K562 (cell line): ENCODE data around the gene C22orf39. TPM values are rescaled to one million over a fixed set of nuclear protein-coding genes. Genes with fewer than 3 reads are reported as not detected.
A peak's percentile ranks its signal among the peaks of the same experiment; 100 is the strongest.

Experiments
- CHD1 ChIP-seq: fragments of 200-600 bp; sonication (generic); IDR thresholded peaks from one replicate; pipeline ENCODE4 v1.6.1; 2012; ENCODE audit warnings: mild to moderate bottlenecking, moderate library complexity, low read length, inconsistent platforms
- EP300 ChIP-seq: IDR thresholded peaks from 2 replicates; pipeline ENCODE4 v1.6.1; 2012; ENCODE audit warnings: low read length, improper control_type of control experiment
- polyA plus RNA-seq, 8 experiments: library from polyadenylated mRNA; depleted of rRNA in 4 of 8; stranded (reverse) in 5 of 8; unstranded in 3 of 8; fragments of >200 nt; fragmentation: Nextera tagmentation in 2 of 8; fragmentation: Illumina TruSeq in 1 of 8; extraction: Ambion mirVana in 2 of 8; extraction: Trizol in 1 of 8; gene quantifications; 2 replicates each; pipeline versions ENCODE4 v1.2.1 to v1.2.3, GENCODE V29; 2011 to 2014; ENCODE audit warnings: inconsistent platforms in 1 of 8, missing spikeins in 1 of 8
- total RNA-seq, 7 experiments: library from RNA; depleted of rRNA in 6 of 7; stranded (reverse); fragments of >200 nt in 6 of 7; fragmentation: Illumina TruSeq in 2 of 7; extraction: Trizol in 2 of 7; gene quantifications; 2 replicates each; pipeline versions ENCODE4 v1.2.1 to v1.2.3, GENCODE V29; 2011 to 2021; ENCODE audit warnings: low replicate concordance in 1 of 7
- TF ChIP-seq, protein P1 (sequence below): fragments of 450-650 bp; IDR thresholded peaks from 2 replicates; pipeline ENCODE4 v1.6.1; 2014; ENCODE audit warnings: low read depth, mild to moderate bottlenecking, moderate library complexity, borderline replicate concordance
- TF ChIP-seq, protein P2 (sequence below): sonication (generic); IDR thresholded peaks from 2 replicates; pipeline ENCODE4 v1.6.1; 2016
- TF ChIP-seq, protein P3 (sequence below): fragments of 200-800 bp; sonication (Bioruptor generic); IDR thresholded peaks from 2 replicates; pipeline ENCODE4 v1.6.1; 2017; ENCODE audit warnings: missing genetic modification characterization, missing compliant biosample characterization
- TF ChIP-seq, protein P4 (sequence below): sonication (generic); formaldehyde crosslinking; IDR thresholded peaks from 2 replicates; pipeline ENCODE4 v1.9.0; 2022; ENCODE audit warnings: mild to moderate bottlenecking, missing genetic modification reagents

The C22orf39 gene
- total and polyA plus RNA-seq, 9 of the 15 experiments (the other 6 are each of a cell fraction or from before 2014, with no cell fraction given): 20.4 to 139 (median 66.8) TPM

DNA sequence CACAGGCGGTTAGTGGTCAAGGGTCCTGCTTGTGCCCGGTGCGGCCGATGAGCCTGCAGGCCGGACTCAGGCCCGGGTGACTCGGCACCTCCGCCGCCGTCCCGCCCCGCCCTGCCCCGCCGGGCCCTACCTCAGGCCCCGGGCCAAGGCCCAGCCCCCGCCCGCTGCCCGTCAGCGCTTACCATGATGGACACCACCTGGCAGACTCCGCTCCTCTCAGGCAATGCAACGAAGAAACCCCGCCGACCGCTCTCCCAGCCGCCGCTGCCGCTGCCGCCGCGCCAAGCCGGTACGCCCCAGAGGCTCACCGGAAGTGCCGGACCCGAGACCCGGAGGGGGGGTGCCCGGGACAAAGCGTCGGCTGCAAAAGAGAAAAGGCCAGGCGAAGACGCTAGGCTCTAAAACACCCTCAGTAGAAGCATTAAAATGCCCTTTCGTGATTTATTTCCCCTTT, 31.4 kb upstream of the C22orf39 start, which contains the start of gene UFD1 (continued):
- TF ChIP-seq, protein P1, sequence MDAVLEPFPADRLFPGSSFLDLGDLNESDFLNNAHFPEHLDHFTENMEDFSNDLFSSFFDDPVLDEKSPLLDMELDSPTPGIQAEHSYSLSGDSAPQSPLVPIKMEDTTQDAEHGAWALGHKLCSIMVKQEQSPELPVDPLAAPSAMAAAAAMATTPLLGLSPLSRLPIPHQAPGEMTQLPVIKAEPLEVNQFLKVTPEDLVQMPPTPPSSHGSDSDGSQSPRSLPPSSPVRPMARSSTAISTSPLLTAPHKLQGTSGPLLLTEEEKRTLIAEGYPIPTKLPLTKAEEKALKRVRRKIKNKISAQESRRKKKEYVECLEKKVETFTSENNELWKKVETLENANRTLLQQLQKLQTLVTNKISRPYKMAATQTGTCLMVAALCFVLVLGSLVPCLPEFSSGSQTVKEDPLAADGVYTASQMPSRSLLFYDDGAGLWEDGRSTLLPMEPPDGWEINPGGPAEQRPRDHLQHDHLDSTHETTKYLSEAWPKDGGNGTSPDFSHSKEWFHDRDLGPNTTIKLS: no peak
- TF ChIP-seq, protein P2, sequence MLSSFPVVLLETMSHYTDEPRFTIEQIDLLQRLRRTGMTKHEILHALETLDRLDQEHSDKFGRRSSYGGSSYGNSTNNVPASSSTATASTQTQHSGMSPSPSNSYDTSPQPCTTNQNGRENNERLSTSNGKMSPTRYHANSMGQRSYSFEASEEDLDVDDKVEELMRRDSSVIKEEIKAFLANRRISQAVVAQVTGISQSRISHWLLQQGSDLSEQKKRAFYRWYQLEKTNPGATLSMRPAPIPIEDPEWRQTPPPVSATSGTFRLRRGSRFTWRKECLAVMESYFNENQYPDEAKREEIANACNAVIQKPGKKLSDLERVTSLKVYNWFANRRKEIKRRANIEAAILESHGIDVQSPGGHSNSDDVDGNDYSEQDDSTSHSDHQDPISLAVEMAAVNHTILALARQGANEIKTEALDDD: no peak
- TF ChIP-seq EP300: peak; percentile 71
- TF ChIP-seq, protein P3, sequence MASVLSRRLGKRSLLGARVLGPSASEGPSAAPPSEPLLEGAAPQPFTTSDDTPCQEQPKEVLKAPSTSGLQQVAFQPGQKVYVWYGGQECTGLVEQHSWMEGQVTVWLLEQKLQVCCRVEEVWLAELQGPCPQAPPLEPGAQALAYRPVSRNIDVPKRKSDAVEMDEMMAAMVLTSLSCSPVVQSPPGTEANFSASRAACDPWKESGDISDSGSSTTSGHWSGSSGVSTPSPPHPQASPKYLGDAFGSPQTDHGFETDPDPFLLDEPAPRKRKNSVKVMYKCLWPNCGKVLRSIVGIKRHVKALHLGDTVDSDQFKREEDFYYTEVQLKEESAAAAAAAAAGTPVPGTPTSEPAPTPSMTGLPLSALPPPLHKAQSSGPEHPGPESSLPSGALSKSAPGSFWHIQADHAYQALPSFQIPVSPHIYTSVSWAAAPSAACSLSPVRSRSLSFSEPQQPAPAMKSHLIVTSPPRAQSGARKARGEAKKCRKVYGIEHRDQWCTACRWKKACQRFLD (CRISPR knock-in tag): no peak
- TF ChIP-seq CHD1: no peak
- TF ChIP-seq, protein P4, sequence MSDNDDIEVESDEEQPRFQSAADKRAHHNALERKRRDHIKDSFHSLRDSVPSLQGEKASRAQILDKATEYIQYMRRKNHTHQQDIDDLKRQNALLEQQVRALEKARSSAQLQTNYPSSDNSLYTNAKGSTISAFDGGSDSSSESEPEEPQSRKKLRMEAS (CRISPR knock-in tag): no peak
